ENCODE data around the gene SYVN1. TPM values are rescaled to one million over a fixed set of nuclear protein-coding genes. Genes with fewer than 3 reads are reported as not detected.

Gene SYVN1
- total RNA-seq, 1 donor from 2014 or later = 19.7 TPM

DNA sequence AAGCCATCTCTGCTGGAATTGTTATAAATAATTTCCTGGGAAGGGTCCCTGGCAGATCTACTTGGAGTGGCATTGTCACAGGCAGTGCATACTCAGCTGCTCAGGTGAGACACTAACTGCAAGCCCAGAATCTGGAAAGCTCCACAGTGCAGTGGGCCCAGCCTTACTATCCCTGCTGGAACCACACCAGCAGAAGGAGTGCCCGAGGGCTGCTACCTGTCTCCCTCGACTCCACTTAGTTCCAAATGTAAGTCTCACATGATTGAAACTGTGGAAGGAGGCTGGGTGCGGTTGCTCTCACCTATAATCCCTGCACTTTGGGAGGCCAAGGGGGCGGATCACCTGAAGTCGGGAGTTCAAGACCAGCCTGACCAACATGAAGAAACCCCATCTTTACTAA, 14.3 kb upstream of the SYVN1 start:
- no peak for DNase-seq (ENCODE audit: low read depth)
- Histone ChIP-seq H3K27me3 (ENCODE audit: control insufficient read depth, insufficient read depth, low read length) (no peaks in the 10 kb centered on the region), H3K36me3 (ENCODE audit: control insufficient read depth, insufficient read depth, low read length) (no peaks in the 10 kb centered on the region), H3K4me3 (ENCODE audit: low read depth, low read length) (no peak overlapping the region)
- TF ChIP-seq CTCF (IDR thresholded peaks at IDR 0.05; ENCODE audit: insufficient read depth, low read length, severe bottlenecking) = no peak
- no peak for FAIRE-seq

GRCh38 chr11:65147352-65148075, 13.2 kb upstream of the SYVN1 start:
- H3K27me3 ChIP-seq (ENCODE audit: control insufficient read depth, insufficient read depth, low read length) = no peaks in the 10 kb centered on the region
- no peak overlapping the region for H3K4me3 ChIP-seq (ENCODE audit: low read depth, low read length)
- no peak for FAIRE-seq
- TF ChIP-seq CTCF (IDR thresholded peaks at IDR 0.05; ENCODE audit: insufficient read depth, low read length, severe bottlenecking) = no peak
- DNase-seq (ENCODE audit: low read depth) = no peak
- no peaks in the 10 kb centered on the region for H3K36me3 ChIP-seq (ENCODE audit: control insufficient read depth, insufficient read depth, low read length)

DNA sequence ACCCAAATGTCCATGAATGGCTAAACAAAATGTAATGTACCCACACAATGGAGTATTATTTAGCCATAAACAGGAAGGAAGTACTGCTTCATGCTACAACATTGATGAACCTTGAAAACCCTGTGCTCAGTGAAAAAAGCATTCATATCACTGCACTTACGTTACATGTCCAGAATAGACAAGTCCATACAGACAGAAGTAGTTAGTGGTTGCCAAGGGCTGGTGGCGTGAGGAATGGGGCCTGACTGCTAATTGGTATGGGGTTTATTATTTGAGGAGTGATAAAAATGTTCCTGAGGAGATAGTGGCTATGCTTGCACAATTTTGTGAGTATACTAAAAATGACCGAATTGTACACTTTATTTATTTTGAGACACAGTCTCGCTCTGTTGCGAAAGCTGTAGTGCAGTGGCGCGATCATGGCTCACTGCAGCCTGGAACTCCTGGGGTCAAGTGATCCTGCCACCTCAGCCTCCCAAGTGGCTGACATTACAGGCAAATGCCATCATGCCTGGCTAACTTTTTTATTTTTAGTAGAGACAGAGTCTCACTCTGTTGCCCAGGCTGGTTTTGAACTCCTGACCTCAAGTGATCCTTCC, 7.7 kb upstream of the SYVN1 start:
- H3K4me3 ChIP-seq (ENCODE audit: low read depth, low read length) = no peak overlapping the region
- TF ChIP-seq CTCF (IDR thresholded peaks at IDR 0.05; ENCODE audit: insufficient read depth, low read length, severe bottlenecking) = no peak
- DNase-seq (ENCODE audit: low read depth) (no peak), FAIRE-seq (no peak)
- H3K27me3 ChIP-seq (ENCODE audit: control insufficient read depth, insufficient read depth, low read length) = no peaks in the 10 kb centered on the region
- H3K36me3 ChIP-seq (ENCODE audit: control insufficient read depth, insufficient read depth, low read length) = no peaks in the 10 kb centered on the region

GRCh38 chr11:65136515-65137096, 2.3 kb upstream of the SYVN1 start:
- no peaks in the 10 kb centered on the region for H3K27me3 ChIP-seq (ENCODE audit: control insufficient read depth, insufficient read depth, low read length)
- FAIRE-seq (no peak), DNase-seq (ENCODE audit: low read depth) (no peak)
- peaks cover 12% of the 10 kb centered on the region for H3K36me3 ChIP-seq (ENCODE audit: control insufficient read depth, insufficient read depth, low read length)
- no peak for TF ChIP-seq CTCF (IDR thresholded peaks at IDR 0.05; ENCODE audit: insufficient read depth, low read length, severe bottlenecking)
- H3K4me3 ChIP-seq (ENCODE audit: low read depth, low read length) = no peak overlapping the region

- Histone ChIP-seq H3K36me3 (ENCODE audit: control insufficient read depth, insufficient read depth, low read length) (peaks cover 20% of the 10 kb centered on the region), H3K27me3 (ENCODE audit: control insufficient read depth, insufficient read depth, low read length) (no peaks in the 10 kb centered on the region), H3K4me3 (ENCODE audit: low read depth, low read length) (peak overlapping the region; percentile 83)
- FAIRE-seq (no peak), DNase-seq (ENCODE audit: low read depth) (no peak)
- no peak for TF ChIP-seq CTCF (IDR thresholded peaks at IDR 0.05; ENCODE audit: insufficient read depth, low read length, severe bottlenecking)
Observed at GRCh38 chr11:65135633-65136145, 1.4 kb upstream of the SYVN1 start.
